ENCODE data around the gene TNS2.

TNS2 gene

GRCh38 chr12:53056901-53057300, 7.0 kb downstream of the TNS2 start:
- DNase-seq, result no peak

- no peak for DNase-seq
These were observed 8.1 kb downstream of the TNS2 start for GRCh38 chr12:53057816-53058500.

- no peak for DNase-seq
These were observed 9.0 kb downstream of the TNS2 start for GRCh38 chr12:53058674-53059433.

DNA sequence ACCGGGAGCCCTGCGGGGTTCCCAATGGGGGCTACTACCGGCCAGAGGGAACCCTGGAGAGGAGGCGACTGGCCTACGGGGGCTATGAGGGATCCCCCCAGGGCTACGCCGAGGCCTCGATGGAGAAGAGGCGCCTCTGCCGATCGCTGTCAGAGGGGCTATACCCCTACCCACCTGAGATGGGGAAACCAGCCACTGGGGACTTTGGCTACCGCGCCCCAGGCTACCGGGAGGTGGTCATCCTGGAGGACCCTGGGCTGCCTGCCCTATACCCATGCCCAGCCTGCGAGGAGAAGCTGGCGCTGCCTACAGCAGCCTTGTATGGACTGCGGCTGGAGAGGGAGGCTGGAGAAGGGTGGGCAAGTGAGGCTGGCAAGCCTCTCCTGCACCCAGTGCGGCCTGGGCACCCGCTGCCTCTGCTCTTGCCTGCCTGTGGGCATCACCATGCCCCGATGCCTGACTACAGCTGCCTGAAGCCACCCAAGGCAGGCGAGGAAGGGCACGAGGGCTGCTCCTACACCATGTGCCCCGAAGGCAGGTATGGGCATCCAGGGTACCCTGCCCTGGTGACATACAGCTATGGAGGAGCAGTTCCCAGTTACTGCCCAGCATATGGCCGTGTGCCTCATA, 9.7 kb downstream of the TNS2 start:
- DNase-seq, result no peak

GRCh38 chr12:53060064-53060720, 10.3 kb downstream of the TNS2 start:
- no peak for DNase-seq

DNA sequence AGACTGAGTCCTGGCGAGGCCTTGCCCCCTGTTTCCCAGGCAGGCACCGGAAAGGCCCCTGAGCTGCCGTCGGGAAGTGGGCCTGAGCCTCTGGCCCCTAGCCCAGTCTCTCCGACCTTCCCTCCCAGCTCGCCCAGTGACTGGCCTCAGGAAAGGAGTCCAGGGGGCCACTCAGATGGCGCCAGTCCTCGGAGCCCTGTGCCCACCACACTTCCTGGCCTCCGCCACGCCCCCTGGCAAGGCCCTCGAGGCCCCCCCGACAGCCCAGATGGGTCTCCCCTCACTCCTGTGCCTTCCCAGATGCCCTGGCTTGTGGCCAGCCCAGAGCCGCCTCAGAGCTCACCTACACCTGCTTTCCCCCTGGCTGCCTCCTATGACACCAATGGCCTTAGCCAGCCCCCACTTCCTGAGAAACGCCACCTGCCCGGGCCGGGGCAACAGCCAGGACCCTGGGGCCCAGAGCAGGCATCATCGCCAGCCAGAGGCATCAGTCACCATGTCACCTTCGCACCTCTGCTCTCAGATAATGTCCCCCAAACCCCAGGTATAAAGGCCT, 10.9 kb downstream of the TNS2 start:
- no peak for DNase-seq

GRCh38 chr12:53061404-53062010, 11.6 kb downstream of the TNS2 start:
- no peak for DNase-seq

DNA sequence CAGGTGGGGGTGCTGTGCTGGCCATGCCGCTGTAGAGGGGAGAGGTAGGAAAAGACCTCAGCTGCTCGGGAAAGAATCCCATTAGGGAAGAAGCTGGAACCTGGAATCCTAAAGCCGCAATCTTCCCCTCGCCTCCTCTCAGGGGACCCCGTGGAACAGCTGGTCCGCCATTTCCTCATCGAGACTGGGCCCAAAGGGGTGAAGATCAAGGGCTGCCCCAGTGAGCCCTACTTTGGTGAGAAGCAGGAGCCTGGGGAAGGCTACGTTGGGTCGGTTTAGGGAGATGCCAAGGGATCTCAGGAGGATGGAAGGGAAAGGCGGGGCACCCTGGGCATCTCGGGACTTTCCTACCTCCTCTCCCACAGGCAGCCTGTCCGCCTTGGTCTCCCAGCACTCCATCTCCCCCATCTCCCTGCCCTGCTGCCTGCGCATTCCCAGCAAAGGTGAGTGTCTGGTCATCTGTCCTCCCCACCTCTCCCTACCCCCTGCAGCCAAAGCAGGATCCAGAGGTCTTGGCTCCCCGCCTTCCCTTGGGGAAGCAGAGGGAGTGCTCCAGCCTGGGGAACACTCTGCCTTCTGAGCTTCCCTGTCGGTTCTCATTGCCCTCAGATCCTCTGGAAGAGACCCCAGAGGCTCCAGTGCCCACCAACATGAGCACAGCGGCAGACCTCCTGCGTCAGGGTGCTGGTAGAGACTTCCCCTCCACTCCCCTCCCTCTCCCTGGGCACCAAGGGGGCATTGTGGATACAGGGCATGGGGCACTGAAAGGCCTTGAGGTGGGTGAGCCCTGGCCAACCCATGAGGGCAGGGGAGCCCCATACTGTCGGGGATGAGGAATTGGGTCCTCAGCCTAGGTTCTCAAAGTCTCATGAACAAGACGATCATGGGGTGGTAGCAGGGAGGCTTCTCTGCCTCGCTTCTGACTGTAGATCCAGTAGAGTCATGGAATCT, 12.4 kb downstream of the TNS2 start:
- no peak for DNase-seq

GRCh38 chr12:53062977-53063707, 13.3 kb downstream of the TNS2 start:
- no peak for DNase-seq

- no peak for DNase-seq
These were observed 14.1 kb downstream of the TNS2 start for GRCh38 chr12:53063708-53064612.

DNA sequence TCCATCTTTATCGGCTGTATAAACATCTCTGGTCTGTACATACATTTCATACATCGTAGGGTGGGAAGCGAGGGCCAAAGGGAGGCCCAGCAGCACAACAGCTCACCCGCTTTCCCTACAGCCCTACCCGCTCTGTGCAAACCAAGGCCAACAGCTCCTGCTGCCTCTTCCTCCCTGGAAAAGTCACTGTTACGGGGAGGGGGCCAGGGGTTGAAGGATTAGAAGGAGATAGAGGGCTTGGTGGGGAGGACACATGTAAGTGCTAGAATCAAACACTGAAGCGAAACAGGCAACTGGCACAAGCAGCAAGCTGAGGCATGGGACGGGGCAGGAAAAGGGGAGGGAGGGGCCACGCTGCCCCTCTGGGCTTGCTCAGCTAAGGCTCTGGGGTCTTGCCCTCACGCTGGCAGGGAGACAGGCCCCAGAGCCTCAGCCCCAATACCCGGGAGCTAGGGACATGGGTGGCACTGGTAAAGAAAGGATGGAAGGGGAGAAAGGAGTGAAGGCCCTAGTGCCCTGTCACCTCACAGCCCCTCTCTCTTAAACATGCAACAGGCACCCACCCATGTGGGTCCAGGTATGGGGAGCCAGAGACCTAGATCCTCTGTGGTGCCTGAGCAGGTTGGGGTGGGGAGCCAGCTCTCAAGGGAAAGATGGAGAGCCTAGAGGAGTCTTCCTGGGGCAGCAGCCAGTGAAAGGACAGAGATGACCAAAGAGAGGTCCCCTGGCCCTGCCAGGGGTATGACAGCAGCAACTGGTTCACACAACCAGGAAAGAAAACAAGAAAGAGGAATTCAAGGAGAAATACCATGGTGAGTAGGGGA, 15.0 kb downstream of the TNS2 start:
- DNase-seq, result no peak

DNA sequence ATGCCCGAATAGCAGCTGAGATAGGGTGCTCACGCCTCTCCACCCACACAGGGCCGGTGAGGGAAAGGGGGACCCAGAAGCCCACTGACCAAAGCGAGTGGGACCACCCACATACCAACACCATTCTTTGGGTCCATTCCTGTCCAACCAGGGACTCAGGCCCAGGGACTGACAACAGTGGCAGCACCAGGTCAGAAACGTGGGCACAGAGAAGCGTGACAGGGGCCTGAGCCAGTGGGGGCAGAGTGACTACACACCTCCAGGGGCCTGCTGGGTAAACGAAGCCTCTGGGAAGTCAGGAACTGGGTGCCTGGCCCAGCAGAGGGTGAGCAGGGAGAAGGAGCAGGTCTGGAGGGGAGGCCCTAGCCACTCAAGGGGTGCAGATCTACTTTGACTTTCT, 15.6 kb downstream of the TNS2 start:
- DNase-seq, result no peak

- DNase-seq, result peak; percentile 63
These were observed 16.4 kb downstream of the TNS2 start for GRCh38 chr12:53065975-53066931.

DNA sequence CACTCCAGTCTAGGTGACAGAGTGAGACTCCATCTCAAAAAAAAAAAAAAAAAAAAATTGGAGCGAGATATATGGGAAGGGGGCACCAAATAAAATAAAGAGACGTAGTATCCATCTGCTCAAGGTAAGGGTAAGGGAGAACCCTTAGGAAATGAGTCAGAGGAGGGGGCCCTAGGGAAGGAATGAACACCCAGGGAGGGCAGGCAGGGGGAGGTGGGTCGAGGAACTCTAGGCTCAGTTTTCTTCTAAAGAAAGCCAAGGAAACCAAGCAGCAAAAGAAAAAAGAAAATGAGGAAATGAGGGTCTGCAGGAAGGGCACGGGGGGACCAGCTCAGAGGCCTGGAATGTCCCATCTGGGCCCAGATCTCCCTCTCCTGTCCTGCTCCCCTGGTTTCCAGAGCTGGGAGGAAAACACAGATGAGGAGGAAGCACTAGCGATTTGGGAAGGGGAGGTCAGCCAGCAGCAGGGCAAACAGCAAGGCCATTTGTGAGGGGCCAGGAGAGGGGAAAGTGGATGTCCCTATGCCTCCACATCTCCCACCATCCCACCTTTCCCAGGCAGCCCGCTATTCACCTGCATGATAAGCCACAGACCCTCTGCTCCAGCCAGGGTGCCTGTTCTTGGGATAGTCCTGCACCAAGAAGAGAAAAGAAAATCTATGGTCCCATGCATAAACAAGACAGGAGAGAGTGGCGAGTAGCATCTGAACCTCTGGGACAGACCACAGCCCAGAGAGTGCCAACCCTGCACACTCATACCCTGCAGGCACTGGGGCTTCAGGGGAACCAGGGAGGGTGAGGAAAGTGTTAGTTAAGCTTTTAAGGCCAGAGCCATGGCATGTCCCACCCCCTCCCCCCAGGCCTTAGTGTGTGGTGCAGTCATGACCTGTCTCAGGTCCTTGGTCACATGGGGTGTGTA, 17.5 kb downstream of the TNS2 start:
- no peak for DNase-seq

DNA sequence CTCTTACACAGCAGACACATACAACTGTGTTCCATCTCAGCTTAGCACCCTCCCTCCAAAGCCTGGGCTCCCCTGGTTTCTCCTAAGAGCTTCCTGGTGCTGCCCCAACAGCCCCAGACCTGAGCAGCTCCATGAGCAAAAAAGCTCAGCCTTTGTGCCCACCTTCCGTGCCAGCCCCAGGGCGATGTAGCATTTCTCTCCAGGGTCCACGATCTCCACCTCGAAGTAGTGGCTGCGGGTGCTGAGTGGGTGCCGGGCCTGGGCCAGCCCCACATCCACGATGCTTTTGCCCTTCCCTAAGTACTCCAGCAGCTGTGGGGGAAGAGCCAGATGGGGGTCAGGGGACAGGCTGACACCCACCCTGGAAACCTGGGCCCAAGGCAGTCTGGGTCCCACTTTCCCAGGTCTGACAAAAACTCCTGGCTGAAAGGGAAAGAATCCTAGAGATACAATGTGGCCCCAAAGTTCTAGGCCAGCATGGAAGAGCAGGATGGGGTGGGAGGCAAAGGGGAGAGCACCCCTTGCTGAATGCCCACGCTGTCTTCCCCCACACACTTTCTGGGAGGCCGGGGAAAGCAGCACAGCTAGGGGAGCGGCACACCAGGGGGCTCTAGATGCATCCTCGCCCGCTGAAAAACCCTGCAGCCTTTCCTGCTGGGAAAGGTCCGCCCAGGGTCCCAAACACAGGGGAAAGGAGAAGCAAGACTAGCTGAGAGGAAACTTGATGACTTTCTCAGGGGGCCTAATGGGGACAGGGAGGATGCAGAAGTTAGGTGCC, 18.3 kb downstream of the TNS2 start:
- DNase-seq, result no peak

Measured in kidney glomerular epithelial cell (primary cell).